Transverse colon (tissue), 4 donors: ENCODE measurements around the gene FBXL17.

ENCODE experiments used
- CTCF ChIP-seq, 5 experiments: fragments of 200-600 bp in 3 of 5; fragments of 450-650 bp in 2 of 5; sonication (generic) in 3 of 5; IDR thresholded peaks; 1 replicate in 2 of 5; 2 replicates in 3 of 5; pipeline ENCODE4 v1.5.1; 2016 to 2017; ENCODE audit warnings: antibody characterized with exemption in 5 of 5, inconsistent platforms in 3 of 5, mild to moderate bottlenecking in 2 of 5, moderate library complexity in 1 of 5
- EP300 ChIP-seq: sonication (generic); formaldehyde crosslinking; IDR thresholded peaks from one replicate; pipeline ENCODE4 v1.6.1; 2017; ENCODE audit warnings: antibody characterized with exemption, low read depth
- POLR2A ChIP-seq: fragments of 450-650 bp; IDR thresholded peaks from one replicate; pipeline ENCODE4 v1.6.1; 2016; ENCODE audit warnings: antibody characterized with exemption, mild to moderate bottlenecking, moderate library complexity
- POLR2AphosphoS5 ChIP-seq, 3 donors: sonication (generic); formaldehyde crosslinking; IDR thresholded peaks; one replicate each; pipeline ENCODE4 v1.6.1; 2016; ENCODE audit warnings: antibody characterized with exemption in 3 of 3

- TF ChIP-seq CTCF (IDR thresholded peaks at IDR 0.05), result no peak
- TF ChIP-seq POLR2A, result no peak
- no peak for TF ChIP-seq POLR2AphosphoS5 (IDR thresholded peaks at IDR 0.05)
- no peak for TF ChIP-seq EP300
These were observed 49.2 kb upstream of the FBXL17 start for GRCh38 chr5:108430931-108431608.
